ENCODE measurements around the gene SH3BP4. TPM values are rescaled to one million over a fixed set of nuclear protein-coding genes. Genes with fewer than 3 reads are reported as not detected.

SH3BP4 gene
- total RNA-seq, 2 donors from 2014 or later = 0.31 TPM; not detected in 1

DNA sequence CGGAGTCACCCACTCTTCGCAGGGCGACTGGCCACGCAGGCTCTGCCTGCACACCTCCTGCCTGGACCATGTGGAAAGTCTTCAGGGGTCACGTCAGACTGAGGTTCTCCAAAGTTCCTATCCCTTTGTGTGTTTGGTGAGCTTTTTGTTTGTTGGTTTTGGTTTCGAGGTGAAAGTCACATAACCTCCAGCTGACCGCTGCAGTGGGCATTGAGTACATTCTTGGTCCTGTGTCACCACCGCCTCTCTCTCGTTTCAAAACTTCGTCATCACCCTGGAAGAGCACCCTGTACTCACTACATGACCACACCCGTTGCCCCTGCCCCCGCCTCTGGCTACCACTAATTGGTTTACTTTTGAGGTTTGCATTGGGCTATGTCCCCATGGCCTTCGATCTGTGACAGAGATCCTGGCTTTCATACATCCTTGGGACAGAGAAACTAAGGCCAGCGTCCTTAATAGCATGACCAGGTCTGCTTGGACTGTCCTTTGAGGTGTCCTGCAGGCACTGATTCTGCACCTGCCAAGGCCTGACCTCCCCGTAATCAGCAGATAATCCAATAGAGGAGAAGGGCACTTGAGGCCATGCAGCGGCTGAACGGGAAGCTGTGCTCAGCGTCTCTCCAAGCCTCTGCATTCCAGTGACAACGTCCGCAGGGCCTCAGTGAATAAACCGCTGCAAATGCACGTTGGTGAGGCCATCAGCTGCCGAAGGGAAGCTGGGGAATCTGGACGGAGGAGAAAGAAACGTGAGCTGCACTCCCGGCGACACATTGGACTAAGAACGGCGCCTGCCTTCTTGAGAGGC lies 46.8 kb downstream of the SH3BP4 start:
- Mint-ChIP-seq H3K27ac (no peak overlapping the region), H3K36me3 (no peaks in the 10 kb centered on the region), H3K9me3 (no peaks in the 10 kb centered on the region)
- ATAC-seq = no peak
- no peak for DNase-seq (ENCODE audit: low spot score in 2 of 2)

DNA sequence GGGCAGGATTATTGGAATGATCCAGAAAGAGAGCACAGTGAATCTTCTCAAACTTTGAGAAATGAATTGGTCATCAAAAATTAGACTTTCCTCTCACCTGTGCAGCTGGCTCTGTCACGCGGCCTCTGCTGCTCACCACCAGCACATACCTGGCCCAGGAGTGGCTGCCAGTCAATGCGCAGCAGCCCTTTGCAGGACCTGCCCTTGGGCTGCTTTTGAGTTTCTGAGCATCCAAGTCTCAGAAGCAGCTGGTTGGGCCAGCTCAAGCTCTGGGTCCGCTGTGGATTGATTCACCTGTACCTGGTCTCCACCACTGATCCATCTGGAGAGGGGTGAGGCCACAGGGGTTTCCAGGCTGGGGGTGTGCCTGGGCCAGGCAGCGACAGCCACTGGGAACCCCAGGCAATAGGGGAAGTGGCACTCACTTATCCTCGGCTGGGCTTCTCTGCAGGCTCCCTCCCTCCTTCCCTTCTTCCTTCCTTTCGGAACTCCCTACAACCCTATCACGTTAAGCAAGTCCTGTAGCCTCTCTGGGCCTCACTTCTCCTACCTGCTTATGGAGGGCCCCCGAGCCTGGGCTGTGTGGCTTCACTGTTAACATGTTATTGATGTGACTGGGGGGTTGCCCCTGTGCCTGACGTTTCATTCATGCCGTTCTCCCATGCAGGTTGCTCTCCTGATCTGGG lies 48.1 kb downstream of the SH3BP4 start:
- no peak for ATAC-seq
- H3K27ac Mint-ChIP-seq = no peak overlapping the region
- no peaks in the 10 kb centered on the region for H3K9me3 Mint-ChIP-seq

GRCh38 chr2:235000426-235001236 lies 48.8 kb downstream of the SH3BP4 start:
- Mint-ChIP-seq H3K27ac (peak overlapping the region in 1 of 2 donors; percentile 41), H3K9me3 (no peaks in the 10 kb centered on the region), H3K36me3 (no peaks in the 10 kb centered on the region)
- DNase-seq (ENCODE audit: low spot score in 2 of 2) (no peak), ATAC-seq (no peak)

More for the DNA sequence above, 48.1 kb downstream of the SH3BP4 start:
- no peaks in the 10 kb centered on the region for H3K36me3 Mint-ChIP-seq
- DNase-seq (ENCODE audit: low spot score in 2 of 2) = no peak

- H3K9me3 Mint-ChIP-seq = no peaks in the 10 kb centered on the region
- H3K27ac Mint-ChIP-seq = peak overlapping the region in 1 of 2 donors; percentile 41
- DNase-seq (ENCODE audit: low spot score in 2 of 2) = no peak
- no peaks in the 10 kb centered on the region for H3K36me3 Mint-ChIP-seq
- ATAC-seq = no peak
Observed at GRCh38 chr2:235001237-235002133, 49.7 kb downstream of the SH3BP4 start.

GRCh38 chr2:235002198-235003095 lies 50.6 kb downstream of the SH3BP4 start:
- no peak overlapping the region for H3K27ac Mint-ChIP-seq
- DNase-seq (ENCODE audit: low spot score in 2 of 2) (no peak), ATAC-seq (no peak)
- no peaks in the 10 kb centered on the region for H3K9me3 Mint-ChIP-seq
- H3K36me3 Mint-ChIP-seq = no peaks in the 10 kb centered on the region

GRCh38 chr2:235003096-235003775 lies 51.4 kb downstream of the SH3BP4 start:
- Mint-ChIP-seq H3K9me3 (no peaks in the 10 kb centered on the region), H3K27ac (no peak overlapping the region), H3K36me3 (no peaks in the 10 kb centered on the region)
- DNase-seq (ENCODE audit: low spot score in 2 of 2) = no peak
- no peak for ATAC-seq

GRCh38 chr2:235004329-235004903 lies 52.6 kb downstream of the SH3BP4 start:
- ATAC-seq (no peak), DNase-seq (ENCODE audit: low spot score in 2 of 2) (no peak)
- Mint-ChIP-seq H3K36me3 (no peaks in the 10 kb centered on the region), H3K9me3 (no peaks in the 10 kb centered on the region), H3K27ac (no peak overlapping the region)

GRCh38 chr2:235005023-235005422 lies 53.2 kb downstream of the SH3BP4 start:
- no peak for DNase-seq (ENCODE audit: low spot score in 2 of 2)
- no peak overlapping the region for H3K27ac Mint-ChIP-seq

GRCh38 chr2:235005603-235006259 lies 53.9 kb downstream of the SH3BP4 start:
- ATAC-seq = no peak
- Mint-ChIP-seq H3K9me3 (no peaks in the 10 kb centered on the region), H3K36me3 (no peaks in the 10 kb centered on the region), H3K27ac (no peak overlapping the region)
- DNase-seq (ENCODE audit: low spot score in 2 of 2) = no peak

More at GRCh38 chr2:235005023-235005422, 53.2 kb downstream of the SH3BP4 start:
- no peak for ATAC-seq
- no peaks in the 10 kb centered on the region for H3K9me3 Mint-ChIP-seq
- no peaks in the 10 kb centered on the region for H3K36me3 Mint-ChIP-seq

DNA sequence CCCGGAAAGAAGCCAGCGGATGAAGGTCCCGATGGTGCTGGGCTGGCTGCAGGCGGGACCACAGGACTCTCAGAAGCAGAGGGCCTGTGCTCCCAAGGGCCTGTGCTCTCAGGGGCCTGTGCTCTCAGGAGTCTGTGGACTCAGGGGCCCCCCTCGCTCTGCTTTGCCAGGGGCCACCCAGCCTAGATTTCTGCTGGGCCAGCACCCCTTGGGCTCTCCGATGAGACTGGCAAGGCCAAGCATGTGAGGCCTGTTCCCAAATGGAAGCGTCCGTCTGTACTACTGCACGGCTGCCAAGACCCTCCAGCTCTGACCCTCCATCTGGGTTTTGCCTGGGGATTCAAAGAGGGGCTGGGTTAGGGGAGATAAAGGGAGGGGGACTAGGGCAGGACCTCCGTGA lies 54.6 kb downstream of the SH3BP4 start:
- Mint-ChIP-seq H3K9me3 (no peaks in the 10 kb centered on the region), H3K36me3 (no peaks in the 10 kb centered on the region), H3K27ac (no peak overlapping the region)
- ATAC-seq (no peak), DNase-seq (ENCODE audit: low spot score in 2 of 2) (no peak)

DNA sequence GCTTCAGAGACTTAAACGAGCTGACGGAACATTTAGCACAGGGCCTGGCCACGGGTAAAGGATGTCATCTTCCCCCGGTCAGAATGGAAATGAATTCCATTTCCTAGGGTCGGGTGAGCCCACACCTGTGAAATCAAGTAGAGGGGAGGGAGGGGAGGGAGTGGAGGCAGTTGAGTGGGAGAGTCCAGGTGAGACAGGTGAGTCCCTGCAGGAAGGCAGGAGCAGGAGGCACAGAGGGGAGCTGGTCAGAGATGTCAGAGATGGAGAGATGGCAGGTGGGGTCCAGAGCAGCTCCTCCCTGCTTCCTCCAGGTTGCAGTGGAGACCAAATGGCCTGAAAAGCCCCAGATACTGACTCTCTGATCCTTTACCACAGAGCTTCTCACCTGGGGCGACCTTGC lies 55.2 kb downstream of the SH3BP4 start:
- Mint-ChIP-seq H3K36me3 (no peaks in the 10 kb centered on the region), H3K9me3 (no peaks in the 10 kb centered on the region), H3K27ac (no peak overlapping the region)
- ATAC-seq (no peak), DNase-seq (ENCODE audit: low spot score in 2 of 2) (no peak)

GRCh38 chr2:235007664-235008457 lies 56.0 kb downstream of the SH3BP4 start:
- Mint-ChIP-seq H3K27ac (peak overlapping the region in 1 of 2 donors; percentile 26), H3K36me3 (no peaks in the 10 kb centered on the region), H3K9me3 (no peaks in the 10 kb centered on the region)
- ATAC-seq (no peak), DNase-seq (ENCODE audit: low spot score in 2 of 2) (no peak)

DNA sequence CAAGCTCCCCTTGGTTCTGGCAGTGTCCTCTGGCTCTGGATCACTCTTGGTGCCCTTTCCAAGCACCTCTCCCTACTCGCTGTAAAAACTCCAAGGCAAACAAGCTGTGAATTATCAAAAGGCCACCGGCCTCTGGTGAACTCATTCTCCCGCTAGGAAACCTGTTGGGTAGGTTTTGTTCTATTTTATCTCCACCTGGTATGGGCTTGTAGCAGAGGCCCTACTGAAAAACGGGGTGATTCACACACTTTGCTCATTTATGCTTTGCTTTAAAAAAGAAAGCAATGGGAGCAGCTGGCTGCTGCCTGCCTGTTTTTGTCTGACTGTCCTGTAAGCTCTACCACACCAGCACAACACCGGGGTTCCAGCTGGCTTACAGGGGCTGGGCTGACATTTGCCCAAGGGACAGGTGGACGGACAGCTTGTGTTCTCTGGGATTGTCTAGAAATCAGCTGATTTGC lies 56.8 kb downstream of the SH3BP4 start:
- ATAC-seq (no peak), DNase-seq (ENCODE audit: low spot score in 2 of 2) (no peak)
- Mint-ChIP-seq H3K9me3 (no peaks in the 10 kb centered on the region), H3K36me3 (no peaks in the 10 kb centered on the region), H3K27ac (no peak overlapping the region)
